SK-N-SH (cell line): Measurements from ENCODE around the gene LMF1. TPM values are rescaled to one million over a fixed set of nuclear protein-coding genes. Genes with fewer than 3 reads are reported as not detected.

Experiments used
- CTCF ChIA-PET: fragments of 300-600, 350-600 bp; formaldehyde crosslinking; extraction: SDS; loops from one replicate; lab custom pipeline; 2021; lab: Yijun Ruan, JAX
- POLR2A ChIA-PET: fragments of 350-600 bp; sonication (Branson Sonifier 250); formaldehyde crosslinking; extraction: SDS; loops from one replicate; lab custom pipeline; 2020; ENCODE audit warnings: antibody characterized with exemption, inconsistent platforms; lab: Yijun Ruan, JAX
- DNase-seq: peaks from one replicate; pipeline ENCODE4 v3.0.0; 2012
- H2AFZ ChIP-seq: fragments of 200-600 bp; sonication (generic); 2 replicates; pipeline ENCODE4 v1.8.1; 2016; ENCODE audit warnings: antibody characterized with exemption, mild to moderate bottlenecking, low read depth
- H3F3A ChIP-seq: fragments of 200-600 bp; sonication (generic); replicated peaks from 2 replicates; pipeline ENCODE3; 2016; ENCODE audit warnings: antibody characterized with exemption, mild to moderate bottlenecking; ENCODE audit not compliant: insufficient read depth
- H3K27ac ChIP-seq, 2 experiments: fragments of 200-500 bp in 1 of 2; fragments of 200-600 bp in 1 of 2; sonication (Bioruptor generic) in 1 of 2; sonication (generic), shearing (Covaris generic) in 1 of 2; 2 replicates each; pipeline versions ENCODE4 v1.5.1 to v1.6.1; 2014 to 2016; ENCODE audit warnings: low read depth in 2 of 2, inconsistent platforms in 1 of 2, low read length in 1 of 2, mild to moderate bottlenecking in 1 of 2, mixed read lengths in 1 of 2
- H3K27me3 ChIP-seq: fragments of 200-600 bp; sonication (generic), shearing (Covaris generic); 2 replicates; pipeline ENCODE4 v1.6.1; 2016; ENCODE audit warnings: mixed run types; ENCODE audit not compliant: insufficient read depth
- H3K36me3 ChIP-seq, 2 experiments: fragments of 200-500 bp in 1 of 2; fragments of 200-600 bp in 1 of 2; sonication (Bioruptor generic) in 1 of 2; sonication (generic) in 1 of 2; replicated peaks in 1 of 2; 2 replicates each; pipeline versions ENCODE3 to v1.5.1; 2014 to 2016; ENCODE audit warnings: low read length in 1 of 2, mild to moderate bottlenecking in 1 of 2; ENCODE audit not compliant: insufficient read depth in 2 of 2, control insufficient read depth in 1 of 2
- H3K4me1 ChIP-seq, 2 experiments: fragments of 200-500 bp in 1 of 2; fragments of 200-600 bp in 1 of 2; sonication (Bioruptor generic) in 1 of 2; sonication (generic), shearing (Covaris generic) in 1 of 2; 2 replicates each; pipeline versions ENCODE4 v1.5.1 to v1.6.1; 2014 to 2016; ENCODE audit warnings: low read depth in 1 of 2, low read length in 1 of 2, mixed run types in 1 of 2; ENCODE audit not compliant: insufficient read depth in 2 of 2, control insufficient read depth in 1 of 2
- H3K4me2 ChIP-seq: fragments of 200-600 bp; sonication (generic), shearing (Covaris generic); 2 replicates; pipeline ENCODE4 v1.6.1; 2017; ENCODE audit warnings: mixed run types
- H3K4me3 ChIP-seq, 2 experiments: fragments of 200-500 bp in 1 of 2; fragments of 200-600 bp in 1 of 2; sonication (Bioruptor generic) in 1 of 2; sonication (generic), shearing (Covaris generic) in 1 of 2; 2 replicates each; pipeline versions ENCODE4 v1.5.1 to v1.8.1; 2014 to 2016; ENCODE audit warnings: low read depth in 2 of 2, inconsistent platforms in 1 of 2, low read length in 1 of 2, mild to moderate bottlenecking in 1 of 2, mixed read lengths in 1 of 2, moderate library complexity in 1 of 2
- H3K79me2 ChIP-seq: fragments of 200-600 bp; sonication (generic); 2 replicates; pipeline ENCODE4 v1.8.1; 2017; ENCODE audit warnings: mild to moderate bottlenecking; ENCODE audit not compliant: insufficient read depth
- H3K9ac ChIP-seq: fragments of 200-600 bp; sonication (generic); 2 replicates; pipeline ENCODE4 v1.6.1; 2017; ENCODE audit warnings: mixed run types
- H3K9me2 ChIP-seq: fragments of 200-600 bp; sonication (generic); 2 replicates; pipeline ENCODE4 v1.6.1; 2017; ENCODE audit warnings: mixed run types
- H3K9me3 ChIP-seq: fragments of 200-600 bp; sonication (generic); 2 replicates; pipeline ENCODE4 v1.6.1; 2017; ENCODE audit warnings: mixed run types, mild to moderate bottlenecking, moderate library complexity
- H4K20me1 ChIP-seq: fragments of 200-600 bp; sonication (generic); 2 replicates; pipeline ENCODE4 v1.6.1; 2017; ENCODE audit warnings: mild to moderate bottlenecking, mixed run types; ENCODE audit not compliant: insufficient read depth
- CTCF ChIP-seq: fragments of 200-600 bp; sonication (generic); IDR thresholded peaks from 2 replicates; pipeline ENCODE4 v1.6.1; 2017; ENCODE audit warnings: antibody characterized with exemption, mild to moderate bottlenecking, moderate library complexity
- EZH2phosphoT487 ChIP-seq: fragments of 200-600 bp; sonication (generic); IDR thresholded peaks from 2 replicates; pipeline ENCODE4 v1.6.1; 2017; ENCODE audit warnings: low read depth, mixed run types, mild to moderate bottlenecking, antibody characterized with exemption, moderate library complexity, borderline replicate concordance
- FOSL2 ChIP-seq: IDR thresholded peaks from 2 replicates; pipeline ENCODE4 v1.4.0; 2012; ENCODE audit warnings: low read depth, mild to moderate bottlenecking, moderate library complexity, borderline replicate concordance
- GATA2 ChIP-seq: sonication (generic); formaldehyde crosslinking; IDR thresholded peaks from 2 replicates; pipeline ENCODE4 v1.5.0; 2020; ENCODE audit warnings: mild to moderate bottlenecking, missing genetic modification reagents
- MEF2A ChIP-seq: IDR thresholded peaks from 2 replicates; pipeline ENCODE4 v1.4.0; 2012; ENCODE audit warnings: low read depth, borderline replicate concordance
- MXI1 ChIP-seq: IDR thresholded peaks from 2 replicates; pipeline ENCODE4 v1.6.1; 2012; ENCODE audit warnings: mild to moderate bottlenecking, low read depth, low read length, improper control_type of control experiment
- PBX3 ChIP-seq: IDR thresholded peaks from 2 replicates; pipeline ENCODE4; 2012
- RCOR1 ChIP-seq: fragments of 150-350 bp; IDR thresholded peaks from 2 replicates; pipeline ENCODE4 v1.6.1; 2017; ENCODE audit warnings: antibody characterized with exemption, low read length
- RXRA ChIP-seq: IDR thresholded peaks from 2 replicates; pipeline ENCODE4 v1.4.0; 2012; ENCODE audit warnings: low read depth, mild to moderate bottlenecking, borderline replicate concordance
- SIN3A ChIP-seq: IDR thresholded peaks from 2 replicates; pipeline ENCODE4 v1.6.1; 2012; ENCODE audit warnings: low read depth, mild to moderate bottlenecking, low read length, moderate library complexity, borderline replicate concordance
- TAF1 ChIP-seq: IDR thresholded peaks from 2 replicates; pipeline ENCODE4 v1.6.1; 2012; ENCODE audit warnings: low read depth, mild to moderate bottlenecking, low read length, moderate library complexity, borderline replicate concordance
- USF1 ChIP-seq: IDR thresholded peaks from 2 replicates; pipeline ENCODE4 v1.4.0; 2012; ENCODE audit warnings: low read depth, borderline replicate concordance
- USF2 ChIP-seq: fragments of 150-350 bp; IDR thresholded peaks from 2 replicates; pipeline ENCODE4 v1.6.1; 2017; ENCODE audit warnings: antibody characterized with exemption, low read length, low read depth, borderline replicate concordance
- WGBS: methylation state at CpG from one replicate; pipeline ENCODE4 v1.1.6; 2017; ENCODE audit warnings: low lambda C conversion rate; 5-methylcytosine and 5-hydroxymethylcytosine counted together
- polyA plus RNA-seq, 3 experiments: library from polyadenylated mRNA; depleted of rRNA; stranded (reverse); fragments of >200 nt; gene quantifications; 2 replicates each; pipeline ENCODE4 v1.2.3, GENCODE V29; 2012

Gene LMF1
- polyA plus RNA-seq, 1 of the 3 experiments (the other 2 are of a cell fraction): 5.7 TPM

GRCh38 chr16:984736-985636, 14.2 kb upstream of the LMF1 start:
- Histone ChIP-seq H3K9me2 (no peaks in the 10 kb centered on the region), H2AFZ (no peak overlapping the region), H3K9me3 (no peaks in the 10 kb centered on the region), H3K4me2 (no peak overlapping the region), H3K36me3 (no peaks in the 10 kb centered on the region), H3K4me3 (no peak overlapping the region), H3K27me3 (peaks cover 90% of the 10 kb centered on the region), H3K4me1 (no peaks in the 10 kb centered on the region), H3K79me2 (no peaks in the 10 kb centered on the region), H4K20me1 (peaks cover 16% of the 10 kb centered on the region; the same call in 1 of the 2 replicates), H3K27ac (no peak overlapping the region), H3F3A (peaks cover 3% of the 10 kb centered on the region), H3K9ac (no peak overlapping the region)
- ChIA-PET CTCF (interaction anchor here (1.8 kb wide), 1 partner anchor 70 kb away, joined by 6 read pairs; no protein-coding TSS in a partner anchor), POLR2A (interaction anchor here (0.6 kb wide), 2 partner anchors 625 to 636 kb away, joined by 3 read pairs; no protein-coding TSS in a partner anchor)
- peak; percentile 43 for DNase-seq
- TF ChIP-seq GATA2 (CRISPR knock-in tag): no peak
- TF ChIP-seq EZH2phosphoT487: 0 out of 2 replicates have a peak, but pooled peaks have one; percentile 15
- TF ChIP-seq PBX3: no peak
- WGBS: 5% methylated on average over 6 of the region's 78 CpGs

- Histone ChIP-seq H3K27ac (no peak overlapping the region), H3K9ac (no peak overlapping the region), H3K4me3 (no peak overlapping the region), H3K9me3 (no peaks in the 10 kb centered on the region), H3K36me3 (no peaks in the 10 kb centered on the region), H2AFZ (no peak overlapping the region), H3K27me3 (peaks cover 90% of the 10 kb centered on the region), H3F3A (peaks cover 3% of the 10 kb centered on the region), H3K4me2 (no peak overlapping the region), H3K4me1 (no peaks in the 10 kb centered on the region), H3K9me2 (no peaks in the 10 kb centered on the region), H4K20me1 (peaks cover 19% of the 10 kb centered on the region; the same call in 1 of the 2 replicates), H3K79me2 (no peaks in the 10 kb centered on the region)
- POLR2A ChIA-PET: interaction anchor here (0.6 kb wide), 1 partner anchor 637 kb away, joined by 3 read pairs; no protein-coding TSS in a partner anchor
- TF ChIP-seq USF2 (no peak), SIN3A (no peak), RCOR1 (no peak), RXRA (no peak), MEF2A (no peak), FOSL2 (no peak), TAF1 (no peak), MXI1 (no peak), CTCF (no peak), USF1 (no peak)
- DNase-seq: peak; percentile 45
- CTCF ChIA-PET: no interaction called here
- WGBS: 28% methylated on average over 7 of the region's 22 CpGs
These were observed 13.4 kb upstream of the LMF1 start for GRCh38 chr16:984121-984694.
